Activated gamma-delta T cell treated with Interleukin-2 at 50 U/mL for 16 hours (primary cell): ENCODE results near the gene GDI2.
"Not testable (repeated sequence)": the region's sequence is repeated elsewhere in the genome, so short reads cannot be mapped to it uniquely, and the experiment has no call there.

Experiments
- DNase-seq: peaks from one replicate; pipeline ENCODE4 v3.0.0-alpha.2; 2020

GDI2 gene

DNA sequence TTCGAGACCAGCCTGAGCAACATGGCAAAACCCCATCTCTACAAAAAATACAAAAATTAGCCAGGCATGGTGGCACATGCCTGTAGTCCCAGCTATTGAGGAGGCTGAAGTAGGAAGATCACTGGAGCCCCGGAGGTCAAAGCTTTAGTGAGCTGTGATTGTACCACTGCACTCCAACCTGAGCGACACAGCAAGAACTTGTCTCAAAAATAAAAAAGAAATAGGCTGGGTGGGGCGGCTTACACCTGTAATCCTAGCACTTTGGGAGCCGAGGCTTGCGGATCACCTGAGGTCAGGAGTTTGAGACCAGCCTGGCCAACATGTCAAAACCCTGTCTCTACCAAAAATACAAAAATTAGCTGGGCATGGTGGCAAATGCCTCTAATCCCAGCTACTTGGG, 13.3 kb upstream of the GDI2 start:
- not testable (repeated sequence) for DNase-seq

DNA sequence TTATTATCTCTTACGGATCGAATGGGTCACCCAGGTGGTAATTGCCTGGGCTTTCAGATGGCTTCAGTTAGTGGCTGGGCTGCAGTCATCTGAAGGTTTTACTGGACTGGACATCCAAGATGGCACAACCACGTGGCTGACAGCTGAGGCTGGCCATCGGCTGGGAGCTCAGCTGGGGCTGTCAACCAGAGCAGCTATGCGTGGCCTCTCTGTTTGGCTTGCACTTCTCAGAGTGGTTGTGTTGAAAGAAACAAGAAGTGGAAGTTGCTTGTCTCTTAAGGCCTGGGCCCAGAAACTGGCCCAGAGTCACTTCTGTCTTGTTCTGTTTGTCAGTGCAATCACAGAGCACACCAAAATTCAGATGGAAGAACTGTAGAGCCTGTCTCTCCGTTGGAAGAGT, 5.7 kb upstream of the GDI2 start:
- no peak for DNase-seq

- DNase-seq: no peak
Observed at GRCh38 chr10:5818048-5818331, 4.8 kb upstream of the GDI2 start.

- DNase-seq: no peak
Observed at GRCh38 chr10:5817322-5818047, 4.3 kb upstream of the GDI2 start.

DNA sequence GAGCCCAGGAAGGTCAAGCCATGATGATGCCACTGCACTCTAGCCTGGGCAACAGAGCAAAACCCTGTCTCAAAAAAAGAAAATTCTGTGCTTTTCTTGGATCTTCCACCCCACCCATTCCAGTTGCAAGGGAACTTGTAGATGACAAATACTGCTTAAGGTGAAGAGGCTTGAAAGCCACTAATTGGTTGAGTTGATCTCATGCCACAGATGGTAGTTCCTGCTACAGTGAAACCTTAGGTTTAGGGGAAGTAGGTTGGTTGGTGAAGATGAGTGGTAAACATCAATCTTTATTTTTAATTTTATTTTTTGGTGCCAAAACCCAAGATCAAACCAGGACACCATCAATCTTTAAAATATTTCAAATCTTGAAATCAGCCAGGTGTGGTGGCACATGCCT, 2.9 kb upstream of the GDI2 start:
- no peak for DNase-seq

- DNase-seq: no peak
Observed at GRCh38 chr10:5814110-5815107, 1.2 kb upstream of the GDI2 start.

GRCh38 chr10:5813091-5813340, 218 bp downstream of the GDI2 start:
- no peak for DNase-seq

GRCh38 chr10:5812283-5813090, 747 bp downstream of the GDI2 start:
- DNase-seq: peak; percentile 21

DNA sequence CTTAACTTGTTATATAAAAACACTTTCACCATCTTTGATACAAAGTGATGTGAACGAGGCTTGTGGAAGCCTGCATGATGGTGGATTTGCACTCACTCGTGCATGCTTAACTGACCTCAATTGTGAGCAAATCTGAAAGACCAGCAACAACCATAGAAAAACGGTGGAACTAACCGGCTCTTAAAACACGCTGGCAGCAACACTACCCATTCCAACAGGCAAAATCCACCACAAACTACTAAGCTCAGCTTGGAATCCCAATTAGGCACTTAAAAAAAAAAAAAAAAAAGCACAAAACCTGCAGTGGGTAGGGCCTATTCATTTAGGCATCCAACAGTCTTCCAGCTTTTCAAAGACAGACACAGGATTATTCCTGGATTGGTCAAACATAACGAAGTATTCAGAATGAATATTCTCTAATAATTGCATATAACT, 1.8 kb downstream of the GDI2 start:
- DNase-seq: no peak

GRCh38 chr10:5810225-5810624, 3.0 kb downstream of the GDI2 start:
- DNase-seq: no peak

GRCh38 chr10:5809527-5810154, 3.6 kb downstream of the GDI2 start:
- DNase-seq: no peak

DNA sequence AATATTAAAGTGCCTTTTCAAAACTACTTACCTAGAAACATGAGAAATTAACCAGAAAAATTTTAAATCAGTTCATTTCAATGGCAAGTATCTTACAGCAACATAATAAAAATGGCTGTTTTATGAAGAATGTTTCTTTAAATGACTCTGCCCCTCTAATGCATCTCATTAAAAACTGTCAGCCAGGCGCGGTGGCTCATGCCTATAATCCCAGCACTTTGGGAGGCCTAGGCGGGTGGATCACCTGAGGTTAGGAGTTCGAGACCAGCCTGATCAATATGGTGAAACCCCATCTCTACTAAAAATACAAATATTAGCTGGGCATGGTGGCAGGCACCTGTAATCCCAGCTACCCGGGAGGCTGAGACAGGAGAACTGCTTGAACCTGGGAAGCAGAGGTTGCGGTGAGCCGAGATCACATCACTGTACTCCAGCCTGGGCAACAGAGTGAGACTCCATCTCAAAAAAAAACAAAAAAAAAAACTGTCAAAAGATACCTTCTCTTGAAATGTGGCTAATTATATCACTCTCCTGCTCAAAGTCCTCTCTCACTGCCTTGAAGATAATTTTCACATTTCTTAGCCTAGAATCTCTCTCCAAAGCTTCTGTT, 4.3 kb downstream of the GDI2 start:
- not testable (repeated sequence) for DNase-seq

- no peak for DNase-seq
Observed at GRCh38 chr10:5806745-5807144, 6.5 kb downstream of the GDI2 start.

GRCh38 chr10:5805711-5806110, 7.5 kb downstream of the GDI2 start:
- DNase-seq: no peak

GRCh38 chr10:5805260-5805659, 8.0 kb downstream of the GDI2 start:
- no peak for DNase-seq

DNA sequence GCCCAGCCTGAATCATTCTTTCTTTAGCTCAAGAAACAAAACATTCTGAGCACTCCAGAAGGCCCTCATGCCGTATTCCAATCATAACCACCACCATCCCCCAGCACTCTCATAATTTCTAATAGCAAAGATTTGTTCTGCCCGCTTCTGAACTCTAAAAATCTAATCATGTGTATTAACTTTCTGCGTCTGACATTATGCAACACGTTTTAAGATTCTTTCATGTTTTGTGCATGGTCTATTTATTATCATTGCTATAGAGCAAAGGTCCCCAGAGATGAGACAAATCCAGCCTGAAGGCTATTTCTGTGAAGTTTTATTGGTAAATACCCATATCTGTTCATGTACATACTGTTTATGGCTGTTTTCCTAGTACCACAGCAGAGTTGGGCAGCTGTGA, 8.8 kb downstream of the GDI2 start:
- no peak for DNase-seq

GRCh38 chr10:5800782-5801181, 12.5 kb downstream of the GDI2 start:
- DNase-seq: no peak

DNA sequence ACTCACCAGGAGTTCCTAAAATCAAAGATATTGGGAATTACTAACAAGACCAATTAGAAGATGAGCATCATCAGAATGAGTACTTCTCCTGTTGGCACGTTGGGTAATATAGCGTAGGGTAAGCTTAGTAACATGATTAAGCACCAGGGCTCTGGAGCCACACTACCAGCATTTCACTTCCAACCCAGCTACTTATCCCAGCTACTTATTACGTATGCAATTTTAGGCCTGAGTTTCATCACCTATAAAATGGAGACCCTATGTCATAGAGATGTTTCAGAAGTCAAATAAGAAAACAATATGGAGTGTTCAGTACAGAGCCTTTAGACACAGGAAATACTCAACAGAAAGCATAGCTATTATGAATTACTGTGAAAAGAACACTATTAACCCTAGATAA, 19.0 kb downstream of the GDI2 start:
- no peak for DNase-seq

DNA sequence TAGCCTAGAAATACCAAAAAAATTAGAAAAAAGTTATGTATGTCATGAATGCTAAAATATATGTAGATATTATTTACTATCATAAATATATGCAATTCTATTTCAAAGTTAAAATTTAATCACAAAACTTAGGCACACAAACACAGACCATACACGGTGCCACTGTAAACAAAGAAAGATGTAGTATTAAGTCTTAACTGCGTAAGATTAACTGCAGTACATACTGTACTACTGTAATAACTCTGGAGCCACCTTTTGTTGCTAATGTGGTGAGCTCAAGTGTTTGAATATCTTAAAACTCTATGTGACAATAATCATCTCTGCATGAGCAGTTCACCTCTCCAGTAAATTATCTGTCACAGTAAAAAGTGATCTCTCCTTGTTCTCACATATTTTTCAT, 23.6 kb downstream of the GDI2 start:
- no peak for DNase-seq

DNA sequence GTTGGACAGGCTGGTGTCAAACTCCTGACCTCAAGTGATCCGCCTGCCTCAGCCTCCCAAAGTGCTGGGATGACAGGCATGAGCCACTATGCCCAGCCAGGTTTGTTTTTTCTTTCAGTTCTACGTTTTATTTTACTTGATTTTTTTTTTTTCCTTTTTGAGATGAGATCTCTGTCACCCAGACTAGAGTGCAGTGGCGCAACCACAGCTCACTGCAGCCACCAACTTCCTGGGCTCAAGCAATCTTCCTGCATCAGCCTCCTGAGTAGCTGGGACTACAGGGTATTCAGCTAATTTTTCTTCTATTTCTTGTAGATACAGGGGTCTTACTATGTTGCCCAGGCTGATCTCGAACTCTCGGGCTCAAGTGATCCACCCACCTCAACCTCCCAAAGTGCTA, 24.3 kb downstream of the GDI2 start:
- DNase-seq: no peak

GRCh38 chr10:5783300-5783699, 29.9 kb downstream of the GDI2 start:
- no peak for DNase-seq

DNA sequence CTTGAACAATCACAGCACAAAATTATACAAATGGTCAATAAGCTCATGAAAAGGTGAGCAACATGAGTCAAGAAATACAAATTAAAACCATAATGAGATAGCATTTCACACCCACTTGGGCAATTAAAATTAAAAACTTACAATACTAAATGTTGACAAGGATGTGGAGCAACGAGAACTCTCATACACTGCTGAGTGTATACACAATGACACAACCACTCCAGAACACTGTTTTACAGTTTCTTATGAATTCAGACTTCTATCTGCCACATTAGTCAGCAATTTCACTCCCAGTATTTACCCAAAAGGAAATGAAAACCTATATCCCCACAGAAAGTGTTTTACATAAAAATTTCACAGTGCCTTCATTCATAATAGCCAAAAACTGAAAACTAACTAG, 31.1 kb downstream of the GDI2 start:
- DNase-seq: no peak

DNA sequence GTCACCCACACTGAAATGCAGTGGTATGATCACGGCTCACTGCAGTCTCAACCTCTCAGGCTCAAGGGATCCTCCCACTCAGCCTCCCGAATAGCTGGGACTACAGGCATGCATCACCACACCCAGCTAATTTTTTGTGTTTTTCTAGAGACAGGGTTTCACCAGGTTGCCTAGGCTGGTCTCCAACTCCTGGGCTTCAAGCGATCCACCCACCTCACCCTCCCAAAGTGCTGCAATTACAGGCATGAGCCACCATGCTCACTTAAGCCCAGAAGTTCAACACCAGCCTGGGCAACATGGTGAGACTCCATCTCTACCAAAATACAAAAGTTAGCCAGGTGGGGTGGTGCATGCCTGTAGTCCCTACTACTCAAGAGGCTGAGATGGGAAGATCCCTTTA, 33.5 kb downstream of the GDI2 start:
- no peak for DNase-seq
